HG03558 (cell line): ENCODE results near the gene FGD3.

Experiments
- ATAC-seq: cut with Tn5 transposase; IDR thresholded peaks from one replicate; pipeline ENCODE4 v1.9.1; 2021; ENCODE audit warnings: moderate number of reproducible peaks; ENCODE audit not compliant: unreplicated experiment; ENCODE audit errors: extremely low read depth

The FGD3 gene

GRCh38 chr9:92954049-92954861, 6.9 kb downstream of the FGD3 start:
- ATAC-seq, result no peak

- no peak for ATAC-seq
Observed at GRCh38 chr9:92954886-92955285, 7.6 kb downstream of the FGD3 start.

GRCh38 chr9:92960561-92961290, 13.4 kb downstream of the FGD3 start:
- no peak for ATAC-seq

- ATAC-seq, result no peak
Observed at GRCh38 chr9:92961627-92962302, 14.4 kb downstream of the FGD3 start.

DNA sequence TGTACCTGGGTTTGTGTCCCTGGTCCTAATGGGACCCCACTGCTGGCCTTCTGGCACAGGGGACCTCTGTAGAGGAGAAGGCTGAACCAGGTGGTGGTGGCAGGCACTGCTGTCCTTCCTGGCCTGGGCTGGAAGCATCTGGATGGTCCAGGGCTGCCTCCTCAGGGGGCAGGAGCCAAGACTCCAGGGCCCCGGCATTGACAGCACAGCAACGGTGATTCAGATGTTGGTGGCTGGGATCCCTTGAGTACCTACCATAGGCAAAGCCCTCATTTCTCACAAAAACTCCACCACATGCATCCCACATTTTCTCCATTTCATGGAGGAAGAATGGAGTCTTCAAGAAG, 15.0 kb downstream of the FGD3 start:
- ATAC-seq, result no peak

GRCh38 chr9:92962846-92963245, 15.5 kb downstream of the FGD3 start:
- ATAC-seq, result no peak

GRCh38 chr9:92963831-92964606, 16.7 kb downstream of the FGD3 start:
- peak; percentile 48 for ATAC-seq

DNA sequence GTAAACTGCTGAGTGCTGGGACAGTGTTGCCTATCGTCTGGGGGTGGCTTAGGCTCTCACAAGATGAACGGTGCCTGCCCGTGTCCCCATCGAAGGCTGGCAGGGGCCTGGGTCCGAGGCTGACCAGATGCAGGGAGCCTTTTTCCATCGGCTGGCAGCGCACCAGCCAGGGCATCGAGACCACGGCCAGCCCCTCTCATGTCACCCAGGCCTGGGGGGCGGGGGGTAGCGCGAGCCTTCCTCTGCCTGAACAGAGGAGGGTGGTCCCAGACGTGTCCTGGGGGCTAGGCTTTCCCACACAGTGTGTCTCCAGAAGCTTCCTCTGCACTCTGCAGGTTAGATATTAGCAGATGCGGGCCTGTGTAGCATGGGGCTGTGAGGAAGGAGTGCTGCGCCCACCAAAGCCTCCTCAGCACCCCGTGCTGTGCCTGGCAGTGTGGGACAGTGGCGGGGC, 17.3 kb downstream of the FGD3 start:
- no peak for ATAC-seq

DNA sequence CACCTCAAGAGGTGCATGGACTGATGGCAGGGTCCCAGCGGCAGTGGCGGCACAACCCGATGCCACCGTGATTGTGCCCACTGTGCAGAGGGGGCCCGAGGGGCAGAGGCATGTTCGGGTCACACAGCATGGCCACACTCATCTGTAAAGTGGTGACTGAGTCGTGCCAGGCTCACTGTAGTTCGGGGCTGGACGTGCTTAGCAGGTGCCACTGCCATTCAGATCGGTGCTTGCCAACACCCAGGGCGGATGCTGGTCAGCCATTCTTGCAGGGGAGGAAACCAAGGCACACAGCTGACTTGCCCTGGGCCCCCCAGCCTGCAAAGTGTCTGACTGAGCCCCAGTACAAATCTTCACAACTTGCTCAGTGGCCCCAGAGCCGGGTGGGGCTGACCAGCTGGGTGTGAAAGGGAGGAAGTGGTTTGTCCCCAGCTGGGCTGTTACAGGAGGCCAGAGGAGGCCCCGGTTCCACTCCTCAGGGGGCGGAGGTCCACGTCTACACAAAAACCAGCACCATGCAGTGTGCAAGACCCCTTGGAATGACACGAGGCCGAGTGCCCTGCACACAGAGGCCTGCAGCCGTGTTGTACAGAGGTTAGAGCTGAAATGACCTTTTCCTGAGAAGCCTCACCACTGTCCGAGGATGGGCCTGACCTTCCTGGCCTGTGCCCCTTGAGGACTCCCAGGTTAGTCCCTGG, 17.9 kb downstream of the FGD3 start:
- no peak for ATAC-seq

GRCh38 chr9:92965759-92966517, 18.6 kb downstream of the FGD3 start:
- no peak for ATAC-seq

DNA sequence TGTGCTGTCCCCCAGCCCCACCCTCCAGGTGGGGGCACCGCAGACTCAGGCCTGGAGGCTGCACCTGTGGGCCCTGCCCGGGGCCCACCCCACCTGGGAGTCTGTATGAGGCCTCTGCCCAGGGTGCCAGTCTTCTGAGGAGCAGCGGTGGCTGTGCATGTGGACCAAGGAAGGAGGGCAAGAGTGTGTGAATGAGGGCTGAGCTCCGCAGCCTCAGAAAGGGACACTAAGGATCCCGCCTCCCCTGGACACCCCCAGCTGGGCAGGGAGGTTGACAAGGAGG, 19.1 kb downstream of the FGD3 start:
- no peak for ATAC-seq

DNA sequence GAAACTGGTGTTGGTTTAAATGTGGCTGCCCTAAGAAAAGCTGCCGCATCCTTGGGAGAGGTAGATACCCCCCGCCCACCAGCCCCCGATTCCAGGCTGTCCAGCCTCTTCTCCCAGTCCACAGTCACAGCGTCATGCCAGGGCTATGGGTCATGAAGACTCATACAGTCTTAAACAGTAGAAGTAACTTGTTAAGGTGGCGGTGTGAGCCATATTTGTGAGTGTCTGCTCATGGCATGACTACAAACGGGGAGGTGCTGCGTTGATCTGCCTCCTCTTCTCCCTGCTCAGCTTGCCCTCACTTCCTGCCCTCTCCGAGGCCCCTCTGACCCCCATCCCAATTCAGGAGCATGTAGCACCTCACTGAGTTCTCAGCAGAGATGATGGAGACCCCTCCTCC, 20.8 kb downstream of the FGD3 start:
- ATAC-seq, result no peak

- ATAC-seq, result no peak
Observed at GRCh38 chr9:92969516-92970466, 22.5 kb downstream of the FGD3 start.

DNA sequence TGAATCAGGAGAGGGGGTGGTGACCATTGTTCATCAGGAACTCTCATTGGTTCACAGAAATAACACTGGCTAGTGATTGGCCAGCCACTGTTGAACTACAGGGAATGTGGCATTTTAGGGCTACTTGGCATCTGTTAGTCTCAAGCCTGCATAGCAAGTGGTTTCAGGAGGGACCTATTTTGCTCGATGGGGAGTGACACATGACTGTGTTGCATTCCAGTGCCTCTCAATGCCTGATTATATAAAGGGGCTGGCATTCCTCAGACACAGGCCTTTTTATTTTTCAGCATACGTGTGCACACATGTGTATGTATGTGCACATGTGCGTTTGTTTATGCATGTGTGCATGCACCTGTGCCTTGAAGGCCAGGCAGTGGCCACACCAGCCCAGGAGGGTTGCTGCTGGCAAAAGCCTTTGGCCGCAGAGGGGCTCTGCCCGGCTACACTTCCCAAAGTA, 23.2 kb downstream of the FGD3 start:
- no peak for ATAC-seq

DNA sequence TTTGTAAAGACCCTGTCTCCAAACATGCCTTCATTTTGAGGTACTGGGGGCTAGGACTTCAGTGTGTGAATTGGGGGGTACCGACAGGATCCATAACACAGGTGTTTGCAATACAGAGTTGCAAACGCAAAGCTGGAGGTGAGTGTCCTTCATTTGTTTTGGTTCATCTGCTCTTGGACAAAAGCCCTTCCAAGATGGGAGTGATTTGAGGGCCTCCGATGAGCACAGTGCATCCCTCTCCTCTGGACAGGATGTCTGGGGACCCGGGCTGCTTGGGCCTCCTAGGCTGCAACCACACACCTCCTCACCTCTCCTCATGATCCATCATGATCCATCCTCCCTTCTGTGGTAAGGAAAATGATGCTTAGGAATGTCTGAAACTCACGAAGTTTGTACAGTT, 23.8 kb downstream of the FGD3 start:
- no peak for ATAC-seq

- ATAC-seq, result no peak
Observed at GRCh38 chr9:92971776-92972175, 24.5 kb downstream of the FGD3 start.

- ATAC-seq, result no peak
Observed at GRCh38 chr9:92973700-92974099, 26.4 kb downstream of the FGD3 start.

- no peak for ATAC-seq
Observed at GRCh38 chr9:92974161-92974661, 26.9 kb downstream of the FGD3 start.
